SK-N-SH treated with all-trans-retinoic acid at 6 μM for 48 hours (cell line): Measurements from ENCODE around the gene MICOS13.

Experiments
- ATAC-seq: fragments of 200-7000 bp; cut with Tn5 transposase; 3 replicates; pipeline ENCODE4 v1.9.1; 2020; ENCODE audit warnings: mild to moderate bottlenecking, moderate library complexity
- ARNTL ChIP-seq: fragments of 450-650 bp; formaldehyde crosslinking; IDR thresholded peaks from 2 replicates; pipeline ENCODE4 v1.5.0; 2020; ENCODE audit warnings: low read depth, mild to moderate bottlenecking, moderate library complexity, borderline replicate concordance
- BACH2 ChIP-seq: fragments of 250-450 bp; sonication (Bioruptor Pico); IDR thresholded peaks from 2 replicates; pipeline ENCODE4 v1.9.0; 2021; ENCODE audit warnings: mild to moderate bottlenecking, borderline replicate concordance
- CREB5 ChIP-seq: fragments of 250-450 bp; sonication (Bioruptor Pico); IDR thresholded peaks from 2 replicates; pipeline ENCODE4 v1.5.1; 2020; ENCODE audit warnings: low read depth, mild to moderate bottlenecking, moderate library complexity
- ESRRG ChIP-seq: fragments of 250-450 bp; sonication (Bioruptor Pico); IDR thresholded peaks from 2 replicates; pipeline ENCODE4 v1.6.1; 2021; ENCODE audit warnings: mild to moderate bottlenecking
- GLIS3 ChIP-seq: fragments of 250-450 bp; sonication (Bioruptor Pico); IDR thresholded peaks from 2 replicates; pipeline ENCODE4 v1.5.0; 2020; ENCODE audit warnings: mild to moderate bottlenecking, moderate library complexity
- ISL1 ChIP-seq: fragments of 250-450 bp; sonication (Bioruptor Pico); IDR thresholded peaks from 2 replicates; pipeline ENCODE4 v2.1.2; 2022; ENCODE audit warnings: mild to moderate bottlenecking, moderate library complexity
- OSR1 ChIP-seq: fragments of 250-450 bp; sonication (Bioruptor Pico); IDR thresholded peaks from 2 replicates; pipeline ENCODE4 v1.8.0; 2022; ENCODE audit warnings: moderate library complexity, mild to moderate bottlenecking, inconsistent platforms
- RARB ChIP-seq: fragments of 250-450 bp; sonication (Bioruptor Pico); IDR thresholded peaks from 2 replicates; pipeline ENCODE4 v1.8.0; 2021; ENCODE audit warnings: mild to moderate bottlenecking, moderate library complexity
- TCF4 ChIP-seq: fragments of 250-450 bp; sonication (Bioruptor Pico); IDR thresholded peaks from 2 replicates; pipeline ENCODE4 v1.8.0; 2021; ENCODE audit warnings: mild to moderate bottlenecking, moderate library complexity, borderline replicate concordance
- TOX ChIP-seq: fragments of 250-450 bp; sonication (Bioruptor Pico); IDR thresholded peaks from 2 replicates; pipeline ENCODE4 v1.8.0; 2021; ENCODE audit warnings: mild to moderate bottlenecking, moderate library complexity, borderline replicate concordance
- ZFP30 ChIP-seq: fragments of 450-650 bp; formaldehyde crosslinking; IDR thresholded peaks from 2 replicates; pipeline ENCODE4 v1.5.0; 2022; ENCODE audit warnings: mild to moderate bottlenecking, moderate library complexity
- ZNF565 ChIP-seq: fragments of 450-650 bp; formaldehyde crosslinking; conservative IDR thresholded peaks from 2 replicates; pipeline ENCODE4 v1.5.0; 2020; ENCODE audit warnings: low read depth, mild to moderate bottlenecking, moderate library complexity
- ZNF70 ChIP-seq: fragments of 450-650 bp; formaldehyde crosslinking; IDR thresholded peaks from 2 replicates; pipeline ENCODE4 v1.5.0; 2020; ENCODE audit warnings: mild to moderate bottlenecking, moderate library complexity
- ZNF8 ChIP-seq: fragments of 450-650 bp; formaldehyde crosslinking; IDR thresholded peaks from 2 replicates; pipeline ENCODE4 v1.5.0; 2020; ENCODE audit warnings: mild to moderate bottlenecking, moderate library complexity
- TF ChIP-seq, protein P1 (sequence below): fragments of 250-450 bp; sonication (Bioruptor Pico); IDR thresholded peaks from 2 replicates; pipeline ENCODE4 v1.8.0; 2021; ENCODE audit warnings: low read depth, mild to moderate bottlenecking, moderate library complexity, borderline replicate concordance

The MICOS13 gene

DNA sequence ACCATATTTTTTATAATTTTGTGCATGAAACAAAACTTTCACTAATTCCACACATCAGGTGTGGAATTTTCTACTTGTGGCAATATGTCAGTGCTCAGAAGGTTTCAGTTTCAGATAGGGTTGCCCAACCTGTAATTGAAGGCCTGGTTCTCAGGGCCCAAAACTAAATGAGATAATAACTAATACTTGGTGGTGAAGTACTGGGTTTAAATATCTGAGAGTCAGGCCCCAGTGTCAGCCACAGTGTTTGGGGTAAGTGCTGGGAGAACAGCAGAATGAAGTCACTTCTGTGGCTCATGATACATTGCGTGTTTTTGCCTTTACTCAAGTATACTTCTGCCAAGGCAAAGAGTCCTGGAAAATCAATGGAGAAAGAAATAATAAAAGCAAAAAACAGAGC lies 51.9 kb downstream of the MICOS13 start:
- no peak for ATAC-seq
- TF ChIP-seq ZNF8 = no peak
- no peak for TF ChIP-seq ZNF70 (CRISPR knock-in tag)
- TF ChIP-seq ARNTL (CRISPR knock-in tag) = no peak
- no peak for TF ChIP-seq BACH2
- no peak for TF ChIP-seq OSR1 (CRISPR knock-in tag)
- no peak for TF ChIP-seq TCF4 (CRISPR knock-in tag)
- no peak for TF ChIP-seq ZFP30 (CRISPR knock-in tag)
- no peak for TF ChIP-seq CREB5 (CRISPR knock-in tag)
- TF ChIP-seq RARB (CRISPR knock-in tag) = no peak
- no peak for TF ChIP-seq TOX (CRISPR knock-in tag)
- TF ChIP-seq, protein P1, sequence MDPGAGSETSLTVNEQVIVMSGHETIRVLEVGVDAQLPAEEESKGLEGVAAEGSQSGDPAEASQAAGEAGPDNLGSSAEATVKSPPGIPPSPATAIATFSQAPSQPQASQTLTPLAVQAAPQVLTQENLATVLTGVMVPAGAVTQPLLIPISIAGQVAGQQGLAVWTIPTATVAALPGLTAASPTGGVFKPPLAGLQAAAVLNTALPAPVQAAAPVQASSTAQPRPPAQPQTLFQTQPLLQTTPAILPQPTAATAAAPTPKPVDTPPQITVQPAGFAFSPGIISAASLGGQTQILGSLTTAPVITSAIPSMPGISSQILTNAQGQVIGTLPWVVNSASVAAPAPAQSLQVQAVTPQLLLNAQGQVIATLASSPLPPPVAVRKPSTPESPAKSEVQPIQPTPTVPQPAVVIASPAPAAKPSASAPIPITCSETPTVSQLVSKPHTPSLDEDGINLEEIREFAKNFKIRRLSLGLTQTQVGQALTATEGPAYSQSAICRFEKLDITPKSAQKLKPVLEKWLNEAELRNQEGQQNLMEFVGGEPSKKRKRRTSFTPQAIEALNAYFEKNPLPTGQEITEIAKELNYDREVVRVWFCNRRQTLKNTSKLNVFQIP (CRISPR knock-in tag) = no peak
- TF ChIP-seq ZNF565 (CRISPR knock-in tag) = no peak
- no peak for TF ChIP-seq ISL1 (CRISPR knock-in tag)
- TF ChIP-seq GLIS3 = no peak
- no peak for TF ChIP-seq ESRRG (CRISPR knock-in tag)
